Aorta (tissue), 5 donors: ENCODE data around the gene GAD1. TPM values are rescaled to one million over a fixed set of nuclear protein-coding genes. Genes with fewer than 3 reads are reported as not detected.

Source experiments
- ATAC-seq: fragments of 200-7000 bp; cut with Tn5 transposase; one replicate; pipeline ENCODE4 v1.9.1; 2022; ENCODE audit warnings: moderate library complexity; ENCODE audit not compliant: low FRiP score
- DNase-seq, 2 donors: peaks; one replicate each; pipeline ENCODE4 v3.0.0-alpha.2; 2020
- H3K27ac ChIP-seq, 2 donors: one replicate each; pipeline ENCODE4 v1.5.1; 2013; ENCODE audit warnings: low read length in 2 of 2, mild to moderate bottlenecking in 2 of 2, moderate library complexity in 2 of 2, control low read depth in 1 of 2, inconsistent platforms in 1 of 2, low read depth in 1 of 2
- H3K27me3 ChIP-seq, 2 donors: one replicate each; pipeline ENCODE4 v1.6.1; 2013; ENCODE audit warnings: control low read depth in 1 of 2, low read length in 1 of 2, mild to moderate bottlenecking in 1 of 2, moderate library complexity in 1 of 2; ENCODE audit not compliant: insufficient read depth in 2 of 2, control insufficient read depth in 1 of 2
- H3K36me3 ChIP-seq, 2 donors: one replicate each; pipeline ENCODE4 v1.6.1; 2013; ENCODE audit warnings: control low read depth in 1 of 2, low read length in 1 of 2, mild to moderate bottlenecking in 1 of 2; ENCODE audit not compliant: insufficient read depth in 2 of 2, control insufficient read depth in 1 of 2
- H3K4me1 ChIP-seq, 2 donors: one replicate each; pipeline ENCODE4 v1.6.1; 2013; ENCODE audit warnings: low read length in 2 of 2, control low read depth in 1 of 2, mild to moderate bottlenecking in 1 of 2, moderate library complexity in 1 of 2; ENCODE audit not compliant: insufficient read depth in 2 of 2, control insufficient read depth in 1 of 2
- H3K4me3 ChIP-seq, 2 donors: one replicate each; pipeline ENCODE4 v1.5.1; 2013; ENCODE audit warnings: low read length in 2 of 2, control low read depth in 1 of 2, mild to moderate bottlenecking in 1 of 2
- H3K9me3 ChIP-seq: one replicate; pipeline ENCODE4 v1.6.1; 2013; ENCODE audit warnings: mild to moderate bottlenecking, low read length; ENCODE audit not compliant: control insufficient read depth
- WGBS, 2 donors: extraction: QIAGEN DNeasy Blood & Tissue Kit; methylation state at CpG; one replicate each; pipeline ENCODE4 v1.1.7; 2013; 5-methylcytosine and 5-hydroxymethylcytosine counted together
- intact Hi-C, 2 donors: fragments of 100-400 bp; cut with DNase I; formaldehyde crosslinking; loops; one replicate each; pipeline versions ENCODE4 v1.14.2 to v1.15.0; 2022
- polyA plus RNA-seq, 2 donors: library from polyadenylated mRNA; stranded (reverse); fragments of 200-250 nt; gene quantifications; one replicate each; pipeline ENCODE4 v1.2.3, GENCODE V29; 2013
- total RNA-seq, 2 donors: library from RNA; stranded (reverse); fragmentation: NEBNext Ultra II Directional; extraction: Animal tissue kit (Norgen Biotek cat#: 25700); gene quantifications; one replicate each; pipeline ENCODE4 v1.2.1, GENCODE V29; 2021
- donor health status: healthy with polysubstance abuse.
- donor health status: Bipolar disorder and iron deficiency.
- donor health status: DM: no; HTN: no; CAD: no.
- donor health status: DM: no; HTN: no; CAD: no.
- donor health status: DM: yes; HTN: yes; CAD: no.

GAD1 gene
- total and polyA plus RNA-seq, 4 donors, result 1.6 to 7.8 (median 4.4) TPM

DNA sequence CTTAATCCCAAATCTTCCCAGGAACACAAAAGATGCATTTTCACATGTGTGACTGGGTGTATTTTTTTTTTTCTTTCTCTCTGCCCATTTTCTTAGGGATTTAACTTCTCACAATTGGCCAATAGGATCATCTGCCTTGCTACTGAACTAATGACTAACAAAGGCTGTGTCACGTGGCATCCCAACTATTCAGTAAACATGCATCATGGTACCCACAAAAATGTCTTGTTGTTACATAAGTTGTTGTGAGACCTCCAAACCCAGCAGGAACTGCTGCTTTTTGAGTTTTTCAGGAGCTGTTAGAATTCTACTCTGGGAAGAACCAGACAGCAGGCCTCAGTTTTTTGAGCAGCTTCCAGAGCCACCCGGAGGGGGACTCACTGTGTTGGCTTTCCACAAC is 31.9 kb downstream of the GAD1 start:
- intact Hi-C loops, result no loop called here
- Histone ChIP-seq H3K27ac (no peak overlapping the region), H3K36me3 (peaks cover 0 to 12% of the 10 kb centered on the region in 2 donors), H3K4me3 (no peak overlapping the region), H3K27me3 (no peaks in the 10 kb centered on the region), H3K4me1 (peaks cover 0 to 1% of the 10 kb centered on the region in 2 donors), H3K9me3 (no peaks in the 10 kb centered on the region)
- WGBS, 2 donors, result 83 to 88% methylated on average over 2 of the region's 2 CpGs
- DNase-seq (no peak), ATAC-seq (no peak)

DNA sequence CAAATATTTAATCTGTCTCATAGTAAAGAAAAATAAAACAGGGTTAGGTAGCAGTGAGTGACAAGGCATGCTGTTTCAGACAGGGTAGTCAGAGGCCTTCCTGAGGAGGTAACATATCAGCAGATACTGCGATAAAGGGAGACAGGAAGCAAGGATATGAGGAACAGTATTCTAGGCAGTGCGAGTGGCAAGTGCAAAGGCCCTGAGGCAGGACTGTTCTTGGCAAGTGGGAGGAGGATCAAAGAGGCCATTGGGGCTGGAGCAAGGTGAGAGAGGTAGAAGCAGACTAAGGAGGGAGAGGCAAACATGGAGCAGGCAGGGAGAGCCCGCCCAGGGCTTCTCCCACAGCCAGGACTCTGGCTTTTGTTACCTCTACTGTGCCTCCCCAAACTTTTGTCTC is 33.6 kb downstream of the GAD1 start:
- intact Hi-C loops, result no loop called here
- H3K27me3 ChIP-seq, result no peaks in the 10 kb centered on the region
- WGBS, 2 donors, result 95 to 100% methylated on average over 3 of the region's 3 CpGs

DNA sequence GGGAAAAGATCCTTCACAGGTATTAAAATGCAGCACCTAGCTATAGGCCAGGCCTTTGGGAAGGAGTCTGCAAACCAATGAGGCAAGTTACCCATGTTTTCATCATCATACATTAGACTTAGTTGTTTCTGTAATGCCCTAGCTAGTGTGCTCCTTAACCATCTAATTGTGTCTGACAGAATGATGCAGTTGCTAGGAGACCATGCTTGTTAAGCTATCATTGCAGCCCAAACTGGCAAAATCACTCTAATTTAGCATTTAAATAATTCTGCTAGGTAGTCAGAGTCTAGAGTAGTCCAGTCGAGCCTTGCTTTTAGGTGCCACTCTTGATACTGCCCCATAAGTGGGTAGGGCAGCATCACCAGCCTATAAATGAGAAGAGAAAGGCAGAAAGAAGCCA is 34.9 kb downstream of the GAD1 start:
- 86 to 93% methylated on average over 1 of the region's 1 CpG for WGBS, 2 donors
- H3K36me3 ChIP-seq, result peaks cover 0 to 13% of the 10 kb centered on the region in 2 donors
- no peak for ATAC-seq
- intact Hi-C loops, result no loop called here
- no peaks in the 10 kb centered on the region for H3K9me3 ChIP-seq
- no peak overlapping the region for H3K27ac ChIP-seq
- no peaks in the 10 kb centered on the region for H3K4me1 ChIP-seq
- no peaks in the 10 kb centered on the region for H3K27me3 ChIP-seq
- DNase-seq, result no peak
- no peak overlapping the region for H3K4me3 ChIP-seq

More for the DNA sequence above, 33.6 kb downstream of the GAD1 start:
- ATAC-seq (peak; percentile 22), DNase-seq (no peak)
- no peaks in the 10 kb centered on the region for H3K9me3 ChIP-seq
- H3K4me1 ChIP-seq, result no peaks in the 10 kb centered on the region
- H3K4me3 ChIP-seq, result no peak overlapping the region
- H3K36me3 ChIP-seq, result peaks cover 0 to 12% of the 10 kb centered on the region in 2 donors
- H3K27ac ChIP-seq, result no peak overlapping the region

DNA sequence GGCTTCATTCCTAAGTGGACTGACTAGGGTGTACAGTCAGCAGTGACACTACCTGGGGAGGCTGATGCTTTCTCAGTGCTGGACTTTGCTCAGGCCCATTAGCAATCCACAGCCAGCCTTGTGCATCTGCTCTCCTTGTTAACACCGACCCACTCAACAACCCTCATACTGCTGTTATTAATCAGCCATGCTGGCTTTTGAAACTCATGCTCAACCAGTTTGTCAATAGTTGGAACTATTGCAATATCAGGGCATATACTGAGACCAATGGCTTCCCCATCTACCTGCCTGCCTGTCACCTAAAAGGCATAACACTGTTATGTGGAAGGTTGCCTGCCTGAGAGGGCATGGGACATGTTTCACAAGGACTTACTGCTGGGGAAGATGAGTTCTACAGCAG is 39.4 kb downstream of the GAD1 start:
- H3K27me3 ChIP-seq, result no peaks in the 10 kb centered on the region
- H3K4me1 ChIP-seq, result no peaks in the 10 kb centered on the region
- H3K4me3 ChIP-seq, result no peak overlapping the region
- H3K27ac ChIP-seq, result no peak overlapping the region
- ATAC-seq (no peak), DNase-seq (no peak)
- 88 to 93% methylated on average over 1 of the region's 1 CpG for WGBS, 2 donors
- no peaks in the 10 kb centered on the region for H3K9me3 ChIP-seq
- peaks cover 0 to 7% of the 10 kb centered on the region in 2 donors for H3K36me3 ChIP-seq
- intact Hi-C loops, result no loop called here

DNA sequence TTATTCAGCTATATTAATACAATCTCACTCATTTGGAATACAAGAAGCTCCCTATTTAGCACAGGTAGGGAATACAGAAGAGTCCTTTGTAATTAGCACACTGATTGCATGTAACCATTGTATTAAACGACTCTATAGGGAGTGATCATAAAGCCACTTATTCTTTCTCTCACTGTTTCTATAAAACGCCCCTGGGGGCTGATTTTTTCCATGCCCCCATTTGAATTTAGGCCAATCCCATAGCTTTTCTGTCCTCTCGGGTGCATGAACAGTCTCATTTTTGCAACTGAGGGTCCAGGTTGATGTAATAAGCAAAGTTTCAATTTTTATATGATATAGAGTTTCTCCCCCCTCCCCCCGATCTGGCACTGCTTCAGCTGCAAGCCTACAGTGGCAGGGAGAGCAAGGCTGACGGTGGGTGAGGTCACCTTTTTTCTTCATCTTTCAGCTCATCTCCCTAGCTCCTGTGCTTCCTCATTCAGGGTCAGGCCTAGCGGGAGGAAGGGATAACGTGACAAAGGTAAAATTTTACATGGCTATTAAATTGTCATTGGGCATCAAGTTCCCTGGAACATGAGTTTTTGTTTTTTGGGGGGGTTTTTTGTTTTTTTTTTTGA is 45.7 kb downstream of the GAD1 start:
- DNase-seq (no peak), ATAC-seq (no peak)
- H3K9me3 ChIP-seq, result no peaks in the 10 kb centered on the region
- H3K36me3 ChIP-seq, result no peaks in the 10 kb centered on the region
- no peaks in the 10 kb centered on the region for H3K27me3 ChIP-seq
- 81 to 84% methylated on average over 7 of the region's 7 CpGs for WGBS, 2 donors
- no peaks in the 10 kb centered on the region for H3K4me1 ChIP-seq
- no peak overlapping the region for H3K4me3 ChIP-seq
- H3K27ac ChIP-seq, result no peak overlapping the region
- intact Hi-C loops, result no loop called here

DNA sequence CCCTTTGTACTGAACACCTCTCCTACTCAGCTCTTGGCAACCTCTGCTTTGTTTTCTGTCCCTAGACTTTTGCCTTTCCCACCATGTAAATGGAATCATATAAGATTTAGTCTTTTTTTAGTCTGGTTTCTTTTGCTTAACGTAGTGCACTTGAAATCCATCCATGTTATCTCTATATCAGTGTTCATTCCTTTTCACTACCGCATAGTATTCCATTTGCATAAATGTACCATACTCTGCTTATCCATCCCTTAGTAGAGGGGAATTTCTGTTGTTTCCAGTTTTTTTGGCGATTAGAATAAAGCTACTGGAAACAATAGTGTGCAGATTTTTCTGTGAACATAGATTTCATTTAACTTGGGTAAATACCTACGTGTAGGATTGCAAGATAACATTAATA is 46.4 kb downstream of the GAD1 start:
- Histone ChIP-seq H3K4me1 (no peaks in the 10 kb centered on the region), H3K9me3 (no peaks in the 10 kb centered on the region), H3K4me3 (no peak overlapping the region), H3K27me3 (no peaks in the 10 kb centered on the region), H3K27ac (no peak overlapping the region), H3K36me3 (no peaks in the 10 kb centered on the region)
- no peak for ATAC-seq
- no peak for DNase-seq
- WGBS, 2 donors, result 88 to 91% methylated on average over 4 of the region's 4 CpGs
- intact Hi-C loops, result no loop called here

DNA sequence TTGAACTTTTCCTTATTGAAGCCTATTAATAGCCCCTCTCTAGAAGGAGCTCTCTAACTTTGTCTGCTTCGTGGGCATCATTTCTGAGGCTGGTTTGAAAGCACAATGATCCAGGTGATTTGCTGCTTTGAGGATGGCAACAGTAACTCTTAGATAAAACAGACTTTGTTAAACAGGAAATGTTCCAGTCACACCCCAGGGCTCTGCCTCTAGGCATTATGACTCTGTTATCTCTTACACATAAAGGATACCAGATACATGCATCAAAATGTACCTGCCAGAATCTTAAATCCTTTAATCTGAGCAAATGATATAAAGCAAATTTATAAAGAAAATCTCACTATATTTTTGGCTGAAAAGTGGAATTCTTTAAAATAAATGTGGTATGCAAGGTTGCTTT is 52.3 kb downstream of the GAD1 start:
- no peak for DNase-seq
- intact Hi-C loops, result no loop called here
- Histone ChIP-seq H3K9me3 (no peaks in the 10 kb centered on the region), H3K4me3 (no peak overlapping the region), H3K27ac (no peak overlapping the region), H3K4me1 (no peaks in the 10 kb centered on the region), H3K36me3 (no peaks in the 10 kb centered on the region), H3K27me3 (no peaks in the 10 kb centered on the region)
- 80% methylated on average over 1 of the region's 1 CpG for WGBS, 2 donors
- no peak for ATAC-seq

DNA sequence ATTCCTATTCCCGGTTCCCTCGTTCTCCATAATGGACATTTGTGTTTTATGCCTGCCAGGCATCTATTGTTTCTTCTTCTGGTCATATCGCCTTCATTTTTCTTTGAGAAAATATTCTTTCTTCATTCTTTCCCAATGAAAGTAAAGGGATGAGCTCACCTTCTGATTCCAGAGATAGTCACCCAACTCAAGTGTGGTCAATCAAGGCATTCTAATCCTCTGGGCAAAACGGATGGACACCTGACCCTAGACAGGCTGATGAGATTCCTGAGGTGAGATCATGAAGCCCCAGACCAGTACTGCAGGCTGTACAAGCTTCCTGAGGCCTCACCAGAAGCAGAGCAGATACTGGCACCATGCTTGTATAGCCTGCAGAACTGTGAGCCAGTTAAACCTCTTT is 52.8 kb downstream of the GAD1 start:
- 85 to 91% methylated on average over 4 of the region's 4 CpGs for WGBS, 2 donors

DNA sequence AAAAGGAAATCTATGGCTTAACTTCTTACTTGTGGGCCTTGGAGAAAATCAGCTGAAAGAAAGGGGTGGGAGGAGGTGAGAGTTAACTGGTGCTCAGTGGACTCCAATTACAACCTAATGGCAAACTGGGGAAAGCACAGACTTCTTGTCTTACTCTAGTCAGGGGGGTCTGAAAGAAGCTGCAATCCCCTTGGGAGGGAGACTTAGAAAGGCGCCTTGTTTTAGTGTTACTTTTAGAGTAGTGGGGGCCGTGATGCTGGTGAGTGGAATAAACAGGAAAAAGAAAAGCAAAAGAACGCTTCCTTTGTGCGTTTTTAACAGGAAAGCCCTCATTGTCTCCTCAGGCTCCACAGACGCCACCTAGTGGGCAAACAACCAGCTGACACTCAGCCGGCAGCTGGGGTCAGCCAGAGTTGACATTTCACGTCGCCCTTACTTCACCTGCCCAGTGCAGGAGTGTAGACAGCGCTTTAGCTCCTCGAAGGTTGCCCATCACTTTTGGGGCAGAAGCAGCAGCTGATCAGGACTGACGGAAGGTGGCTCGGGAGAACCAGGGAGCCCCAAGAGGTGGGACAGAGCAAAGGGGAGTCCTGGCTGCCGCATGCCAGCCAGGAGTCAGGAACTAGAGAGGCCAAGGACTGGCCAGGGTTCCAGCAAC is 56.5 kb downstream of the GAD1 start:
- Histone ChIP-seq H3K4me3 (no peak overlapping the region), H3K27me3 (no peaks in the 10 kb centered on the region), H3K36me3 (no peaks in the 10 kb centered on the region), H3K4me1 (no peaks in the 10 kb centered on the region), H3K9me3 (no peaks in the 10 kb centered on the region), H3K27ac (no peak overlapping the region)
- intact Hi-C loops, result loop anchor here in 1 of 2 donors (2.0 to 5.0 kb wide), 3 partner anchors 50 to 551 kb away; no protein-coding TSS in a partner anchor
- WGBS, 2 donors, result 19 to 24% methylated on average over 13 of the region's 13 CpGs
- peak; percentile 86 for ATAC-seq
- DNase-seq, result peak; percentile 76 to 89

More for the DNA sequence above, 52.8 kb downstream of the GAD1 start:
- Histone ChIP-seq H3K27ac (no peak overlapping the region), H3K27me3 (no peaks in the 10 kb centered on the region), H3K9me3 (no peaks in the 10 kb centered on the region), H3K4me1 (no peaks in the 10 kb centered on the region), H3K36me3 (no peaks in the 10 kb centered on the region), H3K4me3 (no peak overlapping the region)
- intact Hi-C loops, result no loop called here
- ATAC-seq (no peak), DNase-seq (no peak)
